T follicular helper cell (primary cell): ENCODE results near the gene GAB1.

Experiments used
- DNase-seq: peaks from one replicate; pipeline ENCODE4 v3.0.0-alpha.2; 2020; ENCODE audit warnings: low read depth

The GAB1 gene

DNA sequence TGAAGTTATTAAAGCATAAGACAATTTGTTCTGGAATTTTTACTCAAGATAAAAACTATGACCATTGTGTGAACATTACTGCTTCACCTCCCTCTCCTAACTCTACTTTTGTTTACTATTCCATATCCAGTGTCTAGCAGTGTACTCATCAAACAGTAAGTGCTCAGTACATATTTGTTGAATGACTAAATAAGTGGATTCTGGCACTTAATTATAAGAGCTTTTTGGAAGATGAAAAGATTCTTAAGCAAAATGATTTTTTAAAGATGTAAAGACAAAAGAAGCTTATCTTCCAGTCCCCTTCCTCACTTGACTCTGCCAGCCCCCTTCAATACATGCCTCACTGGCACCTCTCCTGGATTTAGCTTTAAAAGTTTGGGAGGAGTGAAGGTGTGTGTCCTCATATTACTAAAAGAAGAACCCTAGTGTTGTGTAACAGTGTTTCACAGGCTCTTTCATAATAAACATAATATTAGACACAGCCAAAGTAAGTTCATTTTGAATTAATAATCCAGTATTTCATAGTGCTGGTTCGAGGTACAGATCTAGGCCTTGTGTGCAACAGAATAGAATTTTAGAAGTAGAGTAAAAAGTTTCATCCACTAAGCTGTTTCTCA, 53.0 kb downstream of the GAB1 start:
- DNase-seq: no peak

DNA sequence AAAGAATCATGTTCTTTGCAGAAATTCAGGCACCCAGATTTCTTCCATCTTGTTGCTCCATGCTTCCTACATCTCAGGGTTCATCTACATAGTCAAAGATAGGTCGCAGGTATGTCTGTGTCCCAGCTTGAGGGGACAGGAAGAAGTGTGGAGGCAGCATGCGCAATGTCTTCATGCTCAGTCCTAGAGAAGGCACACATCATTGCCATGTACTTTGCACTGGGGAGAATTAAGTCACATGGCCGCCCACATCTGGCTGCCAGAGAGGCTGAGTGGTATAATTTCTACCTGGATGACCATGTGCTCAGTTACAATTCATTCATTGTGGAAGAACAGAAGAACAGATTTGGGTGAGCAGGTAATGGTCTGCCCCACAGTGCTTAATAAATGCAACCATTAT, 54.1 kb downstream of the GAB1 start:
- no peak for DNase-seq

DNA sequence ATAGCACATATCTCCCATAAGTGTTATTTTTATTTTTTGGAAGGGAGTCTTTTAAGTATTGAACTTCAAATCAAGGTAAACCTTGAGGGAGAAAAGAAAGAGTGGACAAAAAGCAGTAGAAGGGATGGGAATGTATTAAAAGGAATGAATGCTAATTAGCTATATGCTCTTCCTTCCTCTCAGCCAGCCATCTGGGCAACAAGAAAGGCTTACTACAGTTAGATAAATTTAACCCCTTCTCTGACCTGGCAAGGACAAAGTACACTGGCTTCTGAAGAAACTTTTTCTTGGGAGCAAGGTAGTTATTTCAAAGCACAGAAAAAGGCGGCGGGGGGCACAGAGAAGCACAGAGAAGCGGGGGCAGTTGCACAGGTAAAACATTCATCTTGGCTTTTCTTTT, 54.6 kb downstream of the GAB1 start:
- DNase-seq: no peak

DNA sequence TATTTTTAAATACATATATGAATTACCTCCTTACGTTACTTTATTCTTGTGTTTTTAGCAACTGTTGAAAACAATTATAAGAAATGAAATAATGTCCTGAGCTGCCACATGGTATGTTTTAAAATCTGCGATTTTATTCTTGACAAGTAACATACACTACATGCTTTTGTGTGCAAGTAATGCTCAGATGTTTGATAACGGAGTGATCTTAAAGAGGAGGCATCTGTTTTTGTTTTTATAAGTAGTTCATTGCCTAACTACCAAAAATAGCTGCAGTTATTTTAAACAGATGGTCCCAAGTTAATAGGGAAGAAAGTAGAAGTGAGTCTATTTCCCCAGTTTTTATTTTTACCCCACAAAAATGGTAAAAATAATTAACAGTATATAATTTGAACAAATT, 55.2 kb downstream of the GAB1 start:
- DNase-seq: no peak

DNA sequence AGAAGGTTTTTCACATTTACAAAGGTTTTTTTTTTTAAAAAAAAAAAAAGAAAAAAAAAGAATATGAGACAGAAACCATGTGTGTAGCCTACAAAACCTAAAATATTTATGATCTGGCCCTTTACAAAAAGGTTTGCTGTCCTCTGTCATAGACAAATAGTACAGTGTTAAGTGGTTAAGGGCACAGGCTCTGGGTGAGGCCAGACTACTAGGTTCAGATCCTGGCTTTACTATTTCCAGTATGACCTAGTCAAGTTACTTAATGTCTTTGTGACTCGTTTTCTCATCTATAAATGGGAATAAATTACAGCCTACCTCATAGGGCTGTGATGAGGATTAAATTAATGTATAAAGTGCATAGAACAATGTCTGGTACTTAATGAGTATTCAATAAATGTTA, 56.5 kb downstream of the GAB1 start:
- no peak for DNase-seq

DNA sequence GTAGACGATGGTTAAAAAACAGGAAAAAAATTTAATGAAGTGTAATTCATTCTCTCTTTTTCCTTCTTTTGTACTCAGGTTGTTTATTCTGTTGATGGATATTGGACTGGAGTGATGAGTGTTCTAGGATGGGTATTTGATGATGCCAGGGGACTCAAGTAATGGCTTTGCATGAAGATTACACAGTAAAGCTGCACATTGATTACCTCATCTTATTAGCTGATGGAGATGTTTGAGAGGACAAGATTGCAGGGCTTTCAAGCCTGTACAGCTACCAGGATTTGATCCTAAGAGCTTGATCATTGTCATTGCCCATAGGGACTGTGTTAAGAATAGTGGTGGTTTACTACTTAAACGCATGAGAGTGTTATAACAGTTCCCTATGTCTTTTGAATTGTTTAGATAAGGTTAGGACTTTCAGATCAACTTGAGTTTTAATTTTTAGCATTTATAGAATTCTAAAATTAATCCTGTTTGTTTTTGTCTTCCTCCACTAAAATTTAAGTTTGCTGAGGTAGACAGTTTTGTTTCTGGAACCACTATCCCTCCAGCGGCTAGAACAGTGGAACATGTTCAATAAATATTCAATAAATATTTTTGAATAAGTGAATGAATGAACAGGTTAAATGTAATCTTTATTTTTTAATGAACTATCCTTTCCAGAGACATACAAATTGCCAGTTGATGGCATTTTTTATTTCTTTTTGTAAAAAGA, 58.2 kb downstream of the GAB1 start:
- no peak for DNase-seq

DNA sequence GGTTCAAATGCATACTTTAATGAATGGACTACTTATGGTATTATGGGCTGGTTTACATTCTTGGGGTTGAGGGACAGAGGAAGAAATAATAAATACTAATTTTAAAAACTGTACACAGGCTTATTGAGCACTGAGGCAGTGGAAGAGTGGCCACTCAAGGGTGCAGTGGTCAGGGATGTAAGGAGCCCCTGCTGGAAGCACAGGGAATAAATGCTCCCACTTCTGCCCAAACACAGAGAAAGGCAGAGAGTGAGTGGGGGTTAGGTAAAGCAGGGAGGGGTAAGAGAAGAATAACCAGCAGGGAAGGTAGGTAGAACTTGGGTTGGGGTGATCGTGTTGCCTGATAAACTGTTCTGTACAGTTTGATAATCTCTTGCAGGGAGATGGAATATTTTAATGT, 60.0 kb downstream of the GAB1 start:
- DNase-seq: no peak

DNA sequence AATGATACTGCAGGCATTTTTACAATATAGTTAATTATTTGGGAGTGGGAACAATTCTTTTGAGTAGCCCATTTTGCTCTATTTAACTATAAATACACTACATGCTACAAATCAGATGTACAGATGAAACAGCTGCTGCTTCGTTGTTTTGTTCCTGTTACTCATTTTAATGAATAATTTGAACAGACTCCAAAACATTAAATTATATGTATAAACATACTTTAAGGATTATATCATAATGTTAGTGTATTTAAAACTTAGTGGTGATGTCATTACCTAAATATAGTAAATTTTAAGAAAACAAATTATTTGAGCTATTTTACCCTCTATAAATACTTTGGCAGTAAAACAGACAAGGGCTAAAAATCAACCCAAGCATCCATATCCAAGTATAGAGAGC, 60.7 kb downstream of the GAB1 start:
- no peak for DNase-seq

DNA sequence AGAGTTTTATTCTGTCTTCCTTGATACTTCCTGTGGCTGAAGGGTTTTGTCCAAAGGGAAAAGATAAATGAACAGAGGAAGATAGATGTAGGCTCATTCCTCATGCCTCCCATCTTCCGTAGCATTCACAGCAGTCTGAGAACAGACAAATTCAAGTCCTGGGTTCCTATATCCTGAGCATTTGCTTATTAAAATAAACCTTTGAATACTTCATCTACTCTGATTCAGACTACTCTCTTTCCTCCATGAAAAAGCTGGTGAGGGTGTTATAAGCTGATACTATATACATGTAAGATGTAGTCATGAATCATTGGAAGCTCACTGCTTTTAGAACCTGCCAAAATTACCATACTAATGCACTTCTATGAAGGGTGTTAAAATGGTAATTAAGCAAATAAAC, 61.2 kb downstream of the GAB1 start:
- DNase-seq: no peak

DNA sequence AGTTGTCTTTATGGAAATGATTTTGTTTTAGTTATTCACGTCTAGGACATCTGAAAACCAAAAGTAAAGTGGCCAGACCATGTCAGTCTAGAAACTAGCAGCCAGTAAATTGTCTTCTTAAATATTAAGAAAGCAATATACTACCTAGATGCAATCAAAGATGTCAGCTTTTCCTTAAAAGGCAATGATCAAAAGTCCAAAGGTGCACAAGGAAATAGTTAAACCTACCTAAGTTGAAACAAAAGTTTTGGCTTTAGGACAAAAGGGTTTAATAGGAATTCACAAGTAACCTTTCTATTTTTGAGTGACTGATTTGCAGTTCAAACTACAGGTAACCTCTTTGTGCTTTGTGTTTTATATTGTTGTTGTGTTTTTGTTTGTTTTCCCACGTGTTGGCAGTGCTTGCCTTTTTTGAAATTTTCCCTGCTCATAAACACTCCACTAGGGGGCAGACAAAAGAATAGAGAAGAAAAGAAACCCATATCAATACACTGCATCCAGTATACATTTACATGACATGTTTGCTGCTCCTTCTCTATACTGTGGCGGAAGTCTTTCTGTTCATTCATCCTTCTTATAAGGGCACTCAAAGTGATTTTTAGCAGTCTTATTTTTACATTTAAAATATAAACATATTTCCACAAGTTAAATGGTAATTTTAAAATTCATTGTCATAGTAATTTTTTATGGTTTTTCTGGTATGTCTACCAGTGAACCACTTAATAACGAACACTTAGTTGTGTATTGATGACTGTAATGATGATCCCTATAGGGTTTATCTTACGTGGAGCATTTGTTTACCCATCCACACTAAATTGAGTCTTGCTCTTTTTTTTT, 62.7 kb downstream of the GAB1 start:
- DNase-seq: no peak

DNA sequence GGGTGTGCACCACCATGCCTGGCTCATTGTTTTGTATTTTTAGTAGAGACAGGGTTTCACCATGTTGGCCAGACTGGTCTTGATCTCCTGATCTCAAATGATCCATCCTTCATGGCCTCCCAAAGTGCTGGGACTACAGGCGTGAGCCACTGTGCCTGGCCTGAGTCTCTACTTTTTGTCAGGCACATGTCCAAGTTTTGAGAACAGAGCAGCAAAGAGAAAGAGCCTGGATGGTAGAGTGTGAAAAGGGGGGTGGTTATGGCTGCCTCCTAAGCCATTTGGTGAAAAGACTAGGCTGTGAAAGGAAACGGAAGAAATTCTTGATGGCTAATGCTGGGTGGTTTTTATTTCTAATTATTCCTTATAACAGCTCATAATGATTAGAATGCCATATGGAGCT, 63.4 kb downstream of the GAB1 start:
- DNase-seq: no peak

DNA sequence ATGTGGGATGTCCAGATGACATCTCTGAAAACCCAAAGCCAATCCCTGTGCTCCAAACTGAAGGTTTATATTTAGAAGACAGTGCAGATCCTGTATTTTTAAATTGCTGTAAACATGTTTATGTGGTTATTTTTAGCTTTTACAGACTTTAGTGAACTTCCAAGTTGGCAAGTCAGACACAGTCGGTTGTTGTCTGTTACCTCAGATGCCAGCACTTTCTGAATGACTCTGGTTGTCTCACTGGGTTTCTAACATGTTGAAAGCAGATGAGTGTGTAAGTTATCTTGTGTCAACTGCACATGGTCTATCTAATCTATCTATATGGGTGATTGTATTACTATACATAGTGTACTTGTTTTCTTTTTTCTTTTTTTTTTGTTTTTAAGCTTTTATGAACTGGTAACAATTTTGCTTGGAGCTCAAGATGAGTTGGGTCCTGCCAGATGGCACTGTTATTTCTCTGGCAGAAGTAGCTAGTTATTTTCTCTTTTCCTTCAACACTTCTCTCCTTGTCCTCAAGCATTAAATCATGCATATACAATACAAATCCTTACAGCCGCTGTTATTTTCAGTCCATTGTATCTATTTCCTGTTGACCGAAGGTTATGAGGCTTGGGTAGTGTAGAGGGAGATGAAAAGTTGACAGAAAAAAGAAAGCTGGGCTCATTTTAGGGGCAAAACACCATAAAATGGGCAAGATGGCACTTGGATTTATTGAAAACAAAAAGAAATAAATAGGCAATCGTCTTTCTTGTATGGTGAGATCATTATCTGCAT, 66.3 kb downstream of the GAB1 start:
- DNase-seq: no peak

DNA sequence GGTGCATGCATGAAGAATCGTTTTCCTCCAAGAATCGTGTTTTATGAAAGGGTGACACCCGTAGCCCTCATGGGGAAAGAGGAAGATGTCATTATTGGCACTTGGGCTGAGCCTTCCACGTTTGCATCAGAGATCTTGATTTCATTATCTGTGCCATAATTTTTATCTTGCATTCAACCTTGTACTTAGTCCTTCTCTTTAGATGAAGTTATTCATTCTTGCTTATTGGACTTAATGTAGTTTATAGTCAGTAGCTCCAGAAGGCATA, 66.8 kb downstream of the GAB1 start:
- no peak for DNase-seq

DNA sequence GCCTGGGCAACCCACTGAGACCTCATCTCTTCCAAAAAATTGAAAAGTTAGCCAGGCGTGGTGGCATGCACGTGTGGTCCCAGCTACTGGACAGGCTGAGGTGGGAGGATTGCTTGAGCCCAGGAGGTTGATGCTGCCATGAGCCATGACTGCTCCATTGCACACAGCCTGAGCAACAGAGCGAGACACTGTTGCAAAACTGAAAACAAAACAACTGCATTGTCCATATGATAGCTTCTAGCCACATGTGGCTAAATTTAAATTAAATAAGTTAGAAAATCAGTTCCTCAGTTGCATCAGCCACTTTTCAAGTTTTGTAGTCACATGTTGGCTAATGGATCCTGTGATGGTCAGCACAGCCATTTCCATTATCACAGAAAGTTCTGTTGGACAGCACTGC, 67.9 kb downstream of the GAB1 start:
- no peak for DNase-seq

DNA sequence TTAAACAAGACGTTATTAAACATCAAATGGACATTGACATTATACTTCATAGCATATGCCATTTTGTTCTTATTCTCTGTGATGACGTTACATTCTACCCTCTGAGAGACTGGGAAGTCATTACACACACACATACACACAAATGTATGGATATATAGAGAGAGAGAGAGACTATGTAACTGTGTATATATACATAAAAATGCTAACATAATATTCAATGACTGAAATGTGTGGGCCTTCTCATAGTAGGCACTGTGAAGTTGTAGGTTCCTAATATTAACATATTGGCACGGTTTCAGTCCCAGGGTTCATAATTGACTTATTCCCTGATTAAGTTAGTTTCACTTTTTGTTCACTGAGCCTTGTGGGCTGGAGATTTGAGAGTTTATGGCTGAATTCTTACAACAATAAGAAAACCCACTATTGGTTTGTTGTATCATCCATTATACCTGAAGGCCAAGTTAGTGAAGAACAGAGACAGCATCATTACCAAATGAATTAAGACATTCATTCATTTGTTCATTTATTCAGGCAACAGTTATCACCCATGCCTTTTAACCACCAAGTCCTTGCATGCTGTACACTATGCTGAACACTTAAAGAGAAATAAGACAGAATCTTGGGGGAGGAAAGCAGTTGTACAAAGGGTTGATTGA, 68.5 kb downstream of the GAB1 start:
- no peak for DNase-seq

DNA sequence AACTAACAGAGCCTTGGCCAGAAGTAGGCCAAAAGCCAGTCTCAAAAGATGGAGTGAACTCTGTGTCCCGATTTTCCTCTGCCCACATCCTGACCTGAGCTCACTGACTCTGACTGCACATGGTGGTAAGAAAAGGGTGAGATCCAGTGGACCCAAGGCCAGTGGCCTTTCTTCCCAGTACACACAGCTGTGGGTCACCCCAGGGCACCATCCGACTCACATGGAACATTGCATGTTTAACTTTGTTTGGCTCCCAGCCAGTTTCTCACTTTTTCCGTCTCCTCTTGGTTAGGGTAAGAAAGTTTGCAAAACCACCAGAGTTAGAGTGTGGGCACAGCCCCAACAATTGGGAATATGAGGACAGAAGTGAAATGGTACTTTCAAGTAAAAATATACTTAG, 69.8 kb downstream of the GAB1 start:
- DNase-seq: no peak

DNA sequence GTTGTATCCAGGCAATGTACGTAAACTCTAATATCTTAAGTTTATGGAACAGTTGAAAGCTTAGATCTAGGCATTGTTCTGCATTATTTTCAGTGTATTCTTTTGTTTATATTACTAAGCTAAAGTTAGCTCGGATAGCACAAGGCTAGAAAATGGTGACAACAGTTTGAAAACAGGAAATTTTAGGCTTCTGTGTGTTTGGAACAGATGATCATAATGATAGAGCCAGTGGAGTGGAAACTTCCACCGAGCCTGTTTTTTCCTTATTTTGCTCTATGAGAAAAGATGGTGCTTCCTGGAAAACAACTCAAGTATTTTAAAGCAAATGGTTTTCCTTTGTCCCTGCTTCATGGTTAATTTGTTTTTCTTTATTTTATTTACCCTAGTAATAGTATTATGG, 70.8 kb downstream of the GAB1 start:
- no peak for DNase-seq

DNA sequence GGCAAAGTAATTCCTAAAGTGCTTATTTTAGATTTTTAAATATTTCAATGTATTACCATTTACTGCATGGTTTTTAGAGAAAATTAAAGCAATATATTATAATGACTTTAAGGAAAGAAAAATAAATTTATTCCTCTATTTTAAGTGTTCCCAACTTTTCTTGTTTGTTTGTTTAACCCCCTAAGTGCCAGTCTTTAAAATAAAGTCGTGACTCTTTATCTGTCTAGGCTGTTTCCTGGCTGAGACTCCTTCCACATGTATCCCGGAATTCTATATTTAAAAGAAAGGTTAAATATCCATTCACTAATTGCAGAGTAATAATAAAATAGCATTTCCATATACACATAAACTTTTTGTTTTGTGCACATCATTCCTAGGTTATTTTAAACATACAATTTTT, 71.2 kb downstream of the GAB1 start:
- no peak for DNase-seq

DNA sequence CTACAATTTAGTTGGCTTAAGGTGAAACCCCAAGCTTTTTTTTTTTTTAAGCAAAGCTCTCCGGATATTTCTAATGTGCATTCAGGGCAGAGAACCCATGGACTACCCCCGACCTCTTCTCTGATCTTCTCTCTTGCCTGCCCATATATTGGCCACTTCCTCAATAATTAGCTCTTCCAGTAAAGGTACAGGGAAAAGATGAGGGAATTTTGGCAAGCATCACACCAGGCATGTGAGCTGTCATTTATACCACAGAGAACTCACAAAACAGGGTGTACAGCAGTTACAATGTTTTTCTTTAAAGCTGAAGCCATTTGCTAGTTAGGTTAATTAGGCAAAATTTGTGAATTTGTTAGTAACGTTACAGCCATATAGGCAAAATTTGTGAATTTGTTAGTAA, 73.3 kb downstream of the GAB1 start:
- no peak for DNase-seq

DNA sequence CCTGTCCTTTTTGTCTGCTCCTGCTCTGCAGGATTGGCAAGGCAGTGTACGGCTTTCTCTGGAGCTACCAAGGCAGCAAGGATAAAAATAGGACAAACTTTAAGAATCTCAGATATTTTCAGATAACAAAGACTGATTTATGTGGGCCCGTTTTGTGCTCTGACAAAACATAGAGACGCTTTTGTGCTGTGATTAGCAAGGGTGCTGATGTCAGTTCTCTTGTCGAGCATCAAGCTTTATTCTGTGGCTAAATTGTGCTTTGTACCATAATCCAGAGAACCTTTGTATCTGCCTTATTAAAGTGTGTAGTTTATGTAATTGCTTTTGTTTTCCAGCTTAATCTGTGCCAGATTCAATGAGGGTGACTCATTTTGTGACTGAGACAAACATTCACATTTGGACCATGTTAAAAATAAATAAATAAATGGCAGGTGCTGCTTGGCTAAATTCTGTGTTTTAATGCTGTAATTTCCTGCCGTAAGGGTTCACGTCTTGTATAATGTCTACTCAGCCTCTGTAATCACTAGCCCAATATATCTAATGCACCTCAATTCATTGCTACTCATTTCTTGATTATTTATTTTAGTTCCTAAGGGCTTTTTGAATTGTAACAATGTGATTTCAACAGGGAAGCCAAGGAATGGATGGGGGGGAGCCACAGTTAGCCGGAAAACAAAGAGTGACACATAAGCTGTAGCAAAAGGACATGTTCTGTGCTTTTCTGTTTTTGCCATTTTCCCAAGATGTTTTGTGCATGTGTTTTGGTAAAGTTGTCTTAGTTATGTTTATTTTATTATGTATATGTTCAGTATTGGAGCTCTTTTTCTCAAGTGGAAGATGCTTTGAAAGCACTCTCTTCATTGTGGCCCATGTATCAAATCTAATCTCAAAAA, 75.1 kb downstream of the GAB1 start:
- no peak for DNase-seq

DNA sequence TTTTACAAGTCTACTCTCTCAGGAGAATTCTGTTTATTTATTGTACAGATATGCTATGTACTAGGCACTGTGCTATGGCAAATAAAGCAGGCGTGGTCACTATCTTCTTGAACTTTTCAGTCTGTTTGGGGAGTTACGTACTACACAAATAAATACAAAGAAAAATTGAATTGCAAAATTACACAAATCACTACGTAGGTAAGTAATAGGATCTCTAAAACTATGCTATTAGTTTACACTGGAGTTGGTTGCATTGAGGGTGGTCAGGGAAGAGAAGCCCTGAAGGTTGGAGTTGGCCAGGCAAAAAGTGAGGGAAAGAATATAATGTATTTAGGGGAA, 75.7 kb downstream of the GAB1 start:
- no peak for DNase-seq
